Activated CD4-positive, alpha-beta T cell treated with anti-CD3 and anti-CD28 coated beads, Interleukin-2, amount 50 U/mL, for 48 hours (primary cell): ENCODE data around the gene GALNT10.
A peak's percentile ranks its signal among the peaks of the same experiment; 100 is the strongest.
"Not testable (repeated sequence)": the region's sequence is repeated elsewhere in the genome, so short reads cannot be mapped to it uniquely, and the experiment has no call there.

Experiments used
- DNase-seq, 2 experiments: peaks; one replicate each; pipeline ENCODE4 v3.0.0-alpha.2; 2020

Gene GALNT10

GRCh38 chr5:154190595-154191304 is at the start of gene GALNT10:
Gene GALNT10 (plus strand): TSS chr5:154190733. CDS start chr5:154190867, 134 bp downstream.
- no peak for DNase-seq

- no peak for DNase-seq
These were observed 48.8 kb upstream of the GALNT10 start for GRCh38 chr5:154141745-154142221.

- DNase-seq = no peak
These were observed 47.3 kb upstream of the GALNT10 start for GRCh38 chr5:154143211-154143641.

GRCh38 chr5:154145268-154145667 is 45.3 kb upstream of the GALNT10 start:
- DNase-seq = no peak

GRCh38 chr5:154146409-154146808 is 44.1 kb upstream of the GALNT10 start:
- no peak for DNase-seq

- DNase-seq = no peak
These were observed 42.9 kb upstream of the GALNT10 start for GRCh38 chr5:154147666-154148065.

GRCh38 chr5:154150471-154150870 is 40.1 kb upstream of the GALNT10 start:
- not testable (repeated sequence) for DNase-seq

- DNase-seq = peak in 1 of 2 experiments; percentile 6
These were observed 32.8 kb upstream of the GALNT10 start for GRCh38 chr5:154157483-154158378.

GRCh38 chr5:154158379-154158737 is 32.2 kb upstream of the GALNT10 start:
- no peak for DNase-seq

GRCh38 chr5:154159343-154159742 is 31.2 kb upstream of the GALNT10 start:
- no peak for DNase-seq

- no peak for DNase-seq
These were observed 27.9 kb upstream of the GALNT10 start for GRCh38 chr5:154162539-154163151.

GRCh38 chr5:154163327-154164248 is 26.9 kb upstream of the GALNT10 start:
- DNase-seq = no peak

- no peak for DNase-seq
These were observed 26.3 kb upstream of the GALNT10 start for GRCh38 chr5:154164249-154164581.

GRCh38 chr5:154165886-154166285 is 24.6 kb upstream of the GALNT10 start:
- DNase-seq = no peak

GRCh38 chr5:154166901-154167791 is 23.4 kb upstream of the GALNT10 start:
- DNase-seq = no peak

GRCh38 chr5:154168395-154168794 is 22.1 kb upstream of the GALNT10 start:
- DNase-seq = no peak

GRCh38 chr5:154172785-154173184 is 17.7 kb upstream of the GALNT10 start:
- DNase-seq = no peak

GRCh38 chr5:154174091-154174490 is 16.4 kb upstream of the GALNT10 start:
- no peak for DNase-seq

GRCh38 chr5:154176181-154176580 is 14.4 kb upstream of the GALNT10 start:
- DNase-seq = no peak

- DNase-seq = no peak
These were observed 11.9 kb upstream of the GALNT10 start for GRCh38 chr5:154178661-154179060.
